Neutrophil (primary cell): ENCODE data around the gene PCDH12.

Source experiments
- H3K27ac ChIP-seq: fragments of 200-600 bp; sonication (generic); 2 replicates; pipeline ENCODE4 v1.5.1; 2016; ENCODE audit warnings: mild to moderate bottlenecking, moderate library complexity
- H3K27me3 ChIP-seq: fragments of 200-600 bp; sonication (generic); 2 replicates; pipeline ENCODE4 v1.6.0; 2016; ENCODE audit warnings: mild to moderate bottlenecking
- H3K36me3 ChIP-seq: fragments of 200-600 bp; sonication (generic); 2 replicates; pipeline ENCODE4 v1.5.1; 2017
- H3K4me1 ChIP-seq, 2 experiments: fragments of 200-600 bp in 1 of 2; sonication (generic) in 1 of 2; 1 replicate in 1 of 2; 2 replicates in 1 of 2; pipeline versions ENCODE4 v1.5.1 to v1.6.1; 2013 to 2016; ENCODE audit warnings: low read depth in 1 of 2, low read length in 1 of 2, mild to moderate bottlenecking in 1 of 2, moderate library complexity in 1 of 2; ENCODE audit not compliant: control insufficient read depth in 1 of 2, insufficient read depth in 1 of 2
- H3K4me3 ChIP-seq, 2 experiments: fragments of 200-600 bp in 1 of 2; sonication (generic) in 1 of 2; 1 replicate in 1 of 2; 2 replicates in 1 of 2; pipeline ENCODE4 v1.5.1; 2013 to 2016; ENCODE audit warnings: low read depth in 1 of 2, low read length in 1 of 2, mild to moderate bottlenecking in 1 of 2, moderate library complexity in 1 of 2
- H3K9me3 ChIP-seq: fragments of 200-600 bp; sonication (generic); 2 replicates; pipeline ENCODE4 v1.5.1; 2016
- TF ChIP-seq, protein P1 (sequence below): fragments of 200-600 bp; sonication (generic); IDR thresholded peaks from 2 replicates; pipeline ENCODE4 v1.5.1; 2016; ENCODE audit warnings: antibody characterized with exemption

Gene PCDH12

DNA sequence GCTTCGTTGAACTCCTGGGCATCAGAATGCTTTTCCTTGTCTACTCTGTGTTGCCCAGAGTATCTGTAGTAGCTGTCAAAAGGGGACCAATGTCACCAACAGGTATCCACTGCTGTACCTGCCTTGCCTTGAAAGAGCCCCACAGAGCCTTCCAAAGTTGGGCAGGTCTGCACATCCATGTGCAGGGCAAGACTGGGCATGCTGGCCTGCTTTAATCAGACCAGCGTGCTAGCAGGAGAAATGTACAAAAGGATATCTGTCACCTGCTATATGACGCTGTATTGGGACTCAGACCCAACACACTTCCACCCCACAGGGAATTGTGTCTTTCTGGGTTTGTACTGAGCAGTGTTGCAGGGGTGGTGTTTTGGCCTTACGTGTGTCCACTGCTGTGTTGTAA lies 22.5 kb downstream of the PCDH12 start:
- H3K4me3 ChIP-seq: no peak overlapping the region
- no peaks in the 10 kb centered on the region for H3K27me3 ChIP-seq
- H3K4me1 ChIP-seq: no peaks in the 10 kb centered on the region
- H3K27ac ChIP-seq: no peak overlapping the region
- no peaks in the 10 kb centered on the region for H3K9me3 ChIP-seq
- peaks cover 97% of the 10 kb centered on the region for H3K36me3 ChIP-seq
- TF ChIP-seq, protein P1, sequence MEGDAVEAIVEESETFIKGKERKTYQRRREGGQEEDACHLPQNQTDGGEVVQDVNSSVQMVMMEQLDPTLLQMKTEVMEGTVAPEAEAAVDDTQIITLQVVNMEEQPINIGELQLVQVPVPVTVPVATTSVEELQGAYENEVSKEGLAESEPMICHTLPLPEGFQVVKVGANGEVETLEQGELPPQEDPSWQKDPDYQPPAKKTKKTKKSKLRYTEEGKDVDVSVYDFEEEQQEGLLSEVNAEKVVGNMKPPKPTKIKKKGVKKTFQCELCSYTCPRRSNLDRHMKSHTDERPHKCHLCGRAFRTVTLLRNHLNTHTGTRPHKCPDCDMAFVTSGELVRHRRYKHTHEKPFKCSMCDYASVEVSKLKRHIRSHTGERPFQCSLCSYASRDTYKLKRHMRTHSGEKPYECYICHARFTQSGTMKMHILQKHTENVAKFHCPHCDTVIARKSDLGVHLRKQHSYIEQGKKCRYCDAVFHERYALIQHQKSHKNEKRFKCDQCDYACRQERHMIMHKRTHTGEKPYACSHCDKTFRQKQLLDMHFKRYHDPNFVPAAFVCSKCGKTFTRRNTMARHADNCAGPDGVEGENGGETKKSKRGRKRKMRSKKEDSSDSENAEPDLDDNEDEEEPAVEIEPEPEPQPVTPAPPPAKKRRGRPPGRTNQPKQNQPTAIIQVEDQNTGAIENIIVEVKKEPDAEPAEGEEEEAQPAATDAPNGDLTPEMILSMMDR: no peak

DNA sequence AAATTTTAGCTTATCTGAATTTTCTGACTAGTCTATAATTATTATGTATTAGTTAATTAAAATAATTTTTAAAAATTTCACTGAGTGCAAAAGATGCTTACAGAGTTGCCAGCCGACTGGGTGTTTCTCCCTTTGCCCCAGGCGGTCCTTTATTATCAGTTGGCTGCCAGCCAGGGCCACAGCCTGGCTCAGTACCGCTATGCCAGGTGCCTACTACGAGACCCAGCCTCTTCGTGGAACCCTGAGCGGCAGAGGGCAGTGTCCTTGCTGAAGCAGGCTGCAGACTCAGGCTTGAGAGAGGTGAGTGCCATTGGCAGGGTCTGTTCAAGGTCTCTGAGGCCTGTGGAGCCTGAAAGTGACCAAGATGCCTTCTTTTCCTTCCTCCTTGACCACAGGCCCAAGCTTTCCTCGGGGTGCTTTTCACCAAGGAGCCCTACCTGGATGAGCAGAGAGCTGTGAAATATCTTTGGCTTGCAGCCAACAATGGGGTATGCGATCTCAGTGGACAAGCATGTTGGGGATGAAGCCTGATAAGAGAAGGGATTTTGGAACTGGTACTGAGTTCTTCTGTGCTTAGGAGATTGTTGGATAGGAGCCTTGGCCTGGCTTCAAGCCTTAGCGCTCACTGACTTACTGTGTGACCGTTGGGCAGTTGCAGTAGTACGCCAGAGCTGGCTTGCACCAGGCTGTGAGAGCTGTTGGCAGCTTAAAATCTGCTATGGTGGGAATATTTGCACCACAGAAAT lies 23.7 kb downstream of the PCDH12 start:
- Histone ChIP-seq H3K4me3 (no peak overlapping the region), H3K4me1 (peaks cover 0 to 3% of the 10 kb centered on the region in 2 experiments), H3K27ac (no peak overlapping the region), H3K9me3 (no peaks in the 10 kb centered on the region), H3K27me3 (no peaks in the 10 kb centered on the region), H3K36me3 (peaks cover 97% of the 10 kb centered on the region)
- TF ChIP-seq, protein P1: no peak

DNA sequence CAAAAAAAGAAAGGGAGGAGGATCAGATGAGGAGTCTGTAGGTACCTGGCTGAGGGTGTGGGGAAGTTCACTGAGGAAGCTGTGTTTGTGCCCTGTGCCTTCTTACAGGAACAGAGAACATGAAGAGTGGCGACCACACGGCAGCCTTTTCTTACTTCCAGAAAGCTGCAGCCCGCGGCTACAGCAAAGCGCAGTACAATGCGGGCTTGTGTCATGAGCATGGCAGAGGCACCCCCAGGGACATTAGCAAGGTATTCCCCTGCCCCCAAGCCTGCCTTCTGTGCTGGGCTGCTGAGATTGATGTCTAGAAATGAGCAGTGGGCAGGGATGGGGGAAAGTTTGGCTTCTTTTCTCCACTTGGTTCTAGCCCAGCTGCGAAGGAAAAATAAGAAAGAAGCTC lies 24.9 kb downstream of the PCDH12 start:
- Histone ChIP-seq H3K9me3 (no peaks in the 10 kb centered on the region), H3K4me3 (no peak overlapping the region), H3K36me3 (peaks cover 96% of the 10 kb centered on the region), H3K27me3 (no peaks in the 10 kb centered on the region), H3K4me1 (peaks cover 11 to 14% of the 10 kb centered on the region in 2 experiments), H3K27ac (no peak overlapping the region)
- TF ChIP-seq, protein P1: no peak

DNA sequence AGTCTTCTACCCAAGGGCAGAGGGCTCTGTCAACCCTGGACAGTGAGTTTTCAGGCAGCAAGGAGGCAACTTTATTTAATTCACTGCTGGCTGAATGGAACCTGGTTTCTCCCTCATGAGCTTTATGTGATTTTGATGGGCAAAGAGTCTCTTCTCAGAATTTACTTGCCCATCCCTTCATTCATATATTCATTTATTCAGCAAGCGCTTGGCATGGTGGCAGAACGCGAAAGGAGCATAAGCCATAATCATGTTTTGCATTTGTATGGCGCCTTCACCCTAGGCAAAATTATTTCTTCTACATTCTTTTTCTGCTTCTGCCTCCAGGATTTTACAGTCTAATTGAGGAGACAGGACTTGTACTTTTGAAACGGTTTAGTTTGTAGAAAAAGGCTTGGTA lies 26.3 kb downstream of the PCDH12 start:
- Histone ChIP-seq H3K27me3 (no peaks in the 10 kb centered on the region), H3K27ac (no peak overlapping the region), H3K4me1 (peaks cover 21 to 26% of the 10 kb centered on the region in 2 experiments), H3K9me3 (no peaks in the 10 kb centered on the region), H3K4me3 (no peak overlapping the region), H3K36me3 (peaks cover 84% of the 10 kb centered on the region)
- TF ChIP-seq, protein P1: no peak

DNA sequence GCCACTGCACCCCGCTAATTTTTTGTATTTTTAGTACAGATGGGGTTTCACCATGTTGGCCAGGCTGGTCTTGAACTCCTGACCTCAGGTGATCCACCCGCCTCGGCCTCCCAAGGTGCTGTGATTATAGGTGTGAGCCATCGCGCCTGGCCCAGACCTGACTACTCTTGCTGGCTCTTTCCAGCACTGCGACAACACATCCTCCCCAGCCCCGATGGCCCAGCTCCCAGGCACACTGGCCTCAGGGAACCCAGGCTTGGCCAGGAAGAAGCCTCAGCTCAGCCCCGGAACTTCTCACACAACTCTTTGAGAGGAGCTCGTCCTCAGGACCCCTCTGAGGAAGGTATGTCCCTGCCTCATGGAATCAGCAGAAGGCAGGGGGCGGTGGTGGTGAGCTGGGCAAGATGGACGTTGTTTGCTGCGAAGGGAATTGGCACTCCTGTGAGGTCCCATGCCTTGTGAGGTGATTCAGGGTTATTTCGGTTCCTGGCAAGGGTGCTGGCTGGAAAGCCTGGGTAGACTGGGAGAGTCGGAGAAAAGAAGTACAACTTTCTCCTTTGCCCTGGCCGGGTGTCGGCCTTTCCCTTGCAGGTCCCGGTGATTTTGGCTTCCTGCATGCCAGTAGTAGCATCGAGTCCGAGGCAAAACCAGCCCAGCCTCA lies 28.5 kb downstream of the PCDH12 start:
- H3K4me3 ChIP-seq: no peak overlapping the region
- H3K9me3 ChIP-seq: no peaks in the 10 kb centered on the region
- H3K27ac ChIP-seq: no peak overlapping the region
- H3K4me1 ChIP-seq: peaks cover 23 to 30% of the 10 kb centered on the region in 2 experiments
- H3K36me3 ChIP-seq: peaks cover 79% of the 10 kb centered on the region
- no peaks in the 10 kb centered on the region for H3K27me3 ChIP-seq
- TF ChIP-seq, protein P1: no peak
